Thymus (tissue), 11 donors: ENCODE data around the gene ATXN2. TPM values are rescaled to one million over a fixed set of nuclear protein-coding genes. Genes with fewer than 3 reads are reported as not detected.
"Not testable (repeated sequence)": the region's sequence is repeated elsewhere in the genome, so short reads cannot be mapped to it uniquely, and the experiment has no call there.

Source experiments
- DNase-seq, 9 donors: peaks; one replicate each; pipeline ENCODE4 v3.0.0-alpha.2; 2013; ENCODE audit warnings: low spot score in 9 of 9, low read depth in 6 of 9, missing footprints in 1 of 9
- H3K27ac ChIP-seq, 2 donors: one replicate each; pipeline ENCODE4 v1.5.1; 2013; ENCODE audit warnings: control low read depth in 1 of 2, low read depth in 1 of 2, low read length in 1 of 2, mild to moderate bottlenecking in 1 of 2, moderate library complexity in 1 of 2
- H3K27me3 ChIP-seq, 2 donors: one replicate each; pipeline ENCODE4 v1.5.1; 2013; ENCODE audit warnings: low read length in 1 of 2; ENCODE audit not compliant: control insufficient read depth in 2 of 2, insufficient read depth in 1 of 2
- H3K36me3 ChIP-seq, 2 donors: one replicate each; pipeline ENCODE4 v1.5.1; 2013; ENCODE audit warnings: low read length in 1 of 2, mild to moderate bottlenecking in 1 of 2, moderate library complexity in 1 of 2; ENCODE audit not compliant: control insufficient read depth in 2 of 2, insufficient read depth in 2 of 2
- H3K4me1 ChIP-seq, 2 donors: one replicate each; pipeline ENCODE4 v1.5.1; 2013; ENCODE audit warnings: low read length in 2 of 2; ENCODE audit not compliant: control insufficient read depth in 2 of 2, insufficient read depth in 2 of 2
- H3K4me3 ChIP-seq, 2 donors: one replicate each; pipeline ENCODE4 v1.5.1; 2013; ENCODE audit warnings: low read length in 2 of 2, control low read depth in 1 of 2, mild to moderate bottlenecking in 1 of 2
- H3K9me3 ChIP-seq, 2 donors: one replicate each; pipeline ENCODE4 v1.5.1; 2013; ENCODE audit warnings: low read length in 1 of 2, mild to moderate bottlenecking in 1 of 2; ENCODE audit not compliant: control insufficient read depth in 2 of 2, insufficient read depth in 1 of 2
- WGBS: extraction: QIAGEN DNeasy Blood & Tissue Kit; methylation state at CpG from one replicate; pipeline ENCODE4 v1.1.7; 2013; 5-methylcytosine and 5-hydroxymethylcytosine counted together
- polyA plus RNA-seq: library from polyadenylated mRNA; stranded (reverse); fragments of 200-250 nt; gene quantifications from one replicate; pipeline ENCODE4 v1.2.3, GENCODE V29; 2013
- total RNA-seq: library from RNA; stranded (reverse); fragments of 120-200 nt; gene quantifications from one replicate; pipeline ENCODE4 v1.2.4, GENCODE V29; 2013
- donor health status: healthy.

ATXN2 gene
- total and polyA plus RNA-seq, 2 donors, result 11.8 to 19.7 TPM

GRCh38 chr12:111560844-111561243, 38.3 kb downstream of the ATXN2 start:
- not testable (repeated sequence) for H3K36me3 ChIP-seq, H3K27ac ChIP-seq, H3K27me3 ChIP-seq, H3K4me1 ChIP-seq, H3K4me3 ChIP-seq, DNase-seq, H3K9me3 ChIP-seq
- 98% methylated on average over 10 of the region's 10 CpGs for WGBS

GRCh38 chr12:111558107-111558376, 41.1 kb downstream of the ATXN2 start:
- Histone ChIP-seq H3K4me1 (no peaks in the 10 kb centered on the region), H3K4me3 (no peak overlapping the region), H3K36me3 (no peaks in the 10 kb centered on the region), H3K9me3 (no peaks in the 10 kb centered on the region), H3K27me3 (no peaks in the 10 kb centered on the region), H3K27ac (no peak overlapping the region)
- DNase-seq, result no peak
- 94% methylated on average over 3 of the region's 3 CpGs for WGBS

GRCh38 chr12:111557271-111558106, 41.6 kb downstream of the ATXN2 start:
- H3K4me1 ChIP-seq, result no peaks in the 10 kb centered on the region
- 93% methylated on average over 5 of the region's 5 CpGs for WGBS
- no peaks in the 10 kb centered on the region for H3K9me3 ChIP-seq
- H3K27ac ChIP-seq, result no peak overlapping the region
- DNase-seq, result no peak
- no peaks in the 10 kb centered on the region for H3K27me3 ChIP-seq
- no peak overlapping the region for H3K4me3 ChIP-seq
- H3K36me3 ChIP-seq, result no peaks in the 10 kb centered on the region

- no peak overlapping the region for H3K4me3 ChIP-seq
- peaks cover 0 to 5% of the 10 kb centered on the region in 2 donors for H3K36me3 ChIP-seq
- no peaks in the 10 kb centered on the region for H3K4me1 ChIP-seq
- no peaks in the 10 kb centered on the region for H3K9me3 ChIP-seq
- no peaks in the 10 kb centered on the region for H3K27me3 ChIP-seq
- no peak for DNase-seq
- 63% methylated on average over 6 of the region's 6 CpGs for WGBS
- no peak overlapping the region for H3K27ac ChIP-seq
Measured at GRCh38 chr12:111556676-111557075, 42.4 kb downstream of the ATXN2 start.

- DNase-seq, H3K4me3 ChIP-seq, H3K27me3 ChIP-seq, H3K4me1 ChIP-seq, H3K9me3 ChIP-seq, H3K27ac ChIP-seq, H3K36me3 ChIP-seq: not testable (repeated sequence)
- 93% methylated on average over 3 of the region's 3 CpGs for WGBS
Measured at GRCh38 chr12:111555313-111555712, 43.8 kb downstream of the ATXN2 start.

GRCh38 chr12:111546758-111547383, 52.2 kb downstream of the ATXN2 start:
- no peaks in the 10 kb centered on the region for H3K27me3 ChIP-seq
- peaks cover 10 to 26% of the 10 kb centered on the region in 2 donors for H3K36me3 ChIP-seq
- H3K4me1 ChIP-seq, result no peaks in the 10 kb centered on the region
- peaks cover 0 to 2% of the 10 kb centered on the region in 2 donors for H3K9me3 ChIP-seq
- no peak for DNase-seq
- no peak overlapping the region for H3K27ac ChIP-seq
- 96% methylated on average over 8 of the region's 8 CpGs for WGBS
- no peak overlapping the region for H3K4me3 ChIP-seq

GRCh38 chr12:111546171-111546570, 52.9 kb downstream of the ATXN2 start:
- H3K4me1 ChIP-seq, result no peaks in the 10 kb centered on the region
- peaks cover 0 to 2% of the 10 kb centered on the region in 2 donors for H3K9me3 ChIP-seq
- WGBS, result 97% methylated on average over 2 of the region's 2 CpGs
- H3K4me3 ChIP-seq, result no peak overlapping the region
- no peaks in the 10 kb centered on the region for H3K27me3 ChIP-seq
- H3K36me3 ChIP-seq, result peaks cover 10 to 24% of the 10 kb centered on the region in 2 donors
- no peak for DNase-seq
- H3K27ac ChIP-seq, result no peak overlapping the region

- DNase-seq, result no peak
- H3K27me3 ChIP-seq, result no peaks in the 10 kb centered on the region
- H3K4me1 ChIP-seq, result no peaks in the 10 kb centered on the region
- no peak overlapping the region for H3K4me3 ChIP-seq
- WGBS, result 94% methylated on average over 1 of the region's 1 CpG
- H3K36me3 ChIP-seq, result peaks cover 10 to 24% of the 10 kb centered on the region in 2 donors
- H3K9me3 ChIP-seq, result peaks cover 0 to 2% of the 10 kb centered on the region in 2 donors
- H3K27ac ChIP-seq, result no peak overlapping the region
Measured at GRCh38 chr12:111544032-111544431, 55.1 kb downstream of the ATXN2 start.

GRCh38 chr12:111532751-111533150, 66.4 kb downstream of the ATXN2 start:
- no peak for DNase-seq
- WGBS, result 94% methylated on average over 2 of the region's 2 CpGs
- H3K36me3 ChIP-seq, result peaks cover 7 to 20% of the 10 kb centered on the region in 2 donors
- H3K27ac ChIP-seq, result no peak overlapping the region
- no peaks in the 10 kb centered on the region for H3K9me3 ChIP-seq
- no peaks in the 10 kb centered on the region for H3K27me3 ChIP-seq
- no peak overlapping the region for H3K4me3 ChIP-seq
- H3K4me1 ChIP-seq, result no peaks in the 10 kb centered on the region
